Measurements from ENCODE around the gene RBMS3. TPM values are rescaled to one million over a fixed set of nuclear protein-coding genes. Genes with fewer than 3 reads are reported as not detected.

The RBMS3 gene
- total RNA-seq, 1 experiment from 2014 or later, result 0.42 TPM

GRCh38 chr3:30042916-30043555 lies 762.2 kb downstream of the RBMS3 start:
- DNase-seq (ENCODE audit: low read depth, low spot score) (no peak), ATAC-seq (no peak)
- Histone ChIP-seq H3K9me2 (ENCODE audit: insufficient read depth) (no peaks in the 10 kb centered on the region), H3K4me2 (ENCODE audit: low read length) (no peak overlapping the region), H4K20me1 (ENCODE audit: insufficient read depth) (no peaks in the 10 kb centered on the region), H2AFZ (ENCODE audit: low read depth, low read length, poor library complexity, severe bottlenecking) (peak overlapping the region; percentile 87), H3K9me3 (ENCODE audit: control insufficient read depth in 1 of 2, insufficient read depth in 1 of 2, low read depth in 1 of 2, low read length in 2 of 2) (no peaks in the 10 kb centered on the region), H3K79me2 (ENCODE audit: insufficient read depth, low read length) (no peaks in the 10 kb centered on the region), H3K4me1 (ENCODE audit: control insufficient read depth in 1 of 2, insufficient read depth in 2 of 2, low read length in 2 of 2) (no peaks in the 10 kb centered on the region), H3K36me3 (ENCODE audit: control insufficient read depth in 1 of 2, insufficient read depth in 2 of 2, low read length in 2 of 2) (no peaks in the 10 kb centered on the region), H3K27ac (ENCODE audit: low read depth, low read length) (no peak overlapping the region), H3K27me3 (ENCODE audit: insufficient read depth, low read length) (no peaks in the 10 kb centered on the region), H3K9ac (ENCODE audit: low read length) (no peak overlapping the region), H3K4me3 (replicated peaks in 1 of 2; ENCODE audit: low read depth in 1 of 2, low read length in 2 of 2) (no peak overlapping the region)
- CTCF ChIA-PET, result interaction anchor here (0.7 to 4.2 kb wide), 31 partner anchors 8 to 1089 kb away, joined by 3 to 111 read pairs (median 4); no protein-coding TSS in a partner anchor
- intact Hi-C loops (cut with micrococcal nuclease), result loop anchor here (1.0 to 10.0 kb wide), 4 partner anchors 156 to 705 kb away; no protein-coding TSS in a partner anchor
- TF ChIP-seq EGR1 (IDR thresholded peaks at IDR 0.05; ENCODE audit: low read depth), result no peak
- no peak for TF ChIP-seq ZFX (IDR thresholded peaks at IDR 0.05)
- TF ChIP-seq EZH2 (IDR thresholded peaks at IDR 0.05), result no peak
- no peak for TF ChIP-seq ZBTB33 (IDR thresholded peaks at IDR 0.05; ENCODE audit: extremely low read depth, insufficient replicate concordance, low read length)
- no peak for TF ChIP-seq SRF (IDR thresholded peaks at IDR 0.05; ENCODE audit: low read depth)
- no peak for TF ChIP-seq RAD21 (IDR thresholded peaks at IDR 0.05; ENCODE audit: low read depth)
- TF ChIP-seq MAX (IDR thresholded peaks at IDR 0.05), result no peak
- no peak for TF ChIP-seq TCF7L2 (IDR thresholded peaks at IDR 0.05; ENCODE audit: borderline replicate concordance, extremely low read depth, insufficient read depth, insufficient read length)
- no peak for TF ChIP-seq REST (IDR thresholded peaks at IDR 0.05; ENCODE audit: low read depth)
- POLR2A ChIA-PET, result interaction anchor here (0.8 kb wide), 1 partner anchor 708 kb away, joined by 3 read pairs; no protein-coding TSS in a partner anchor
- no TSS peak for BruUV-seq (replicated peaks)
- RAD21 ChIA-PET (ENCODE audit: low non-redundant PET in 1 of 2, low total read pairs in 2 of 2, uncharacterized antibody in 2 of 2, unreplicated experiment in 2 of 2), result interaction anchor here (0.5 to 2.3 kb wide), 8 partner anchors 155 to 708 kb away, joined by 3 to 29 read pairs (median 4); no protein-coding TSS in a partner anchor

Measured in HCT116 (cell line).